H1 (cell line): ENCODE measurements around the gene SLC9A4. TPM values are rescaled to one million over a fixed set of nuclear protein-coding genes. Genes with fewer than 3 reads are reported as not detected.
A peak's percentile ranks its signal among the peaks of the same experiment; 100 is the strongest.

Experiments used
- CTCF ChIA-PET: fragments of 300-600 bp; sonication (Branson Sonifier 250); formaldehyde crosslinking; loops from one replicate; lab custom pipeline; 2021; ENCODE audit not compliant: partially characterized antibody; lab: Charles Lee
- POLR2A ChIA-PET: fragments of 300-600 bp; sonication (Branson Sonifier 250); formaldehyde crosslinking; loops from one replicate; lab custom pipeline; 2021; ENCODE audit warnings: inconsistent platforms; ENCODE audit not compliant: partially characterized antibody; lab: Charles Lee
- DNase-seq, 2 experiments: peaks; one replicate each; pipeline versions ENCODE4 v3.0.0 to v3.0.0-alpha.2; 2010 to 2022; ENCODE audit warnings: low spot score in 2 of 2, low read depth in 1 of 2, mixed read lengths in 1 of 2
- FAIRE-seq: peaks from 2 replicates; lab custom pipeline; 2011; peaks lifted over from hg19 to GRCh38; lab: Jason Lieb, UNC
- H2AFZ ChIP-seq: 2 replicates; pipeline ENCODE4 v1.8.1; 2012; ENCODE audit warnings: low read length, inconsistent platforms
- H2AK5ac ChIP-seq: 2 replicates; pipeline ENCODE4 v1.6.1; 2013; ENCODE audit warnings: low read depth, low read length
- H2BK120ac ChIP-seq: replicated peaks from 2 replicates; pipeline ENCODE3; 2013; ENCODE audit warnings: low read depth, low read length, inconsistent platforms
- H2BK12ac ChIP-seq: 2 replicates; pipeline ENCODE4 v1.6.1; 2013; ENCODE audit warnings: low read depth, low read length
- H2BK15ac ChIP-seq: 2 replicates; pipeline ENCODE4 v1.6.1; 2013; ENCODE audit warnings: low read length
- H2BK20ac ChIP-seq: 2 replicates; pipeline ENCODE4 v1.6.1; 2013; ENCODE audit warnings: low read length
- H2BK5ac ChIP-seq: 2 replicates; pipeline ENCODE4 v1.6.1; 2013; ENCODE audit warnings: low read depth, low read length
- H3K14ac ChIP-seq: 2 replicates; pipeline ENCODE4 v1.6.1; 2013; ENCODE audit warnings: inconsistent platforms; ENCODE audit not compliant: insufficient read length
- H3K18ac ChIP-seq: 2 replicates; pipeline ENCODE4 v1.6.1; 2013; ENCODE audit warnings: low read length; ENCODE audit errors: extremely low read depth
- H3K23ac ChIP-seq: 2 replicates; pipeline ENCODE4 v1.6.1; 2013; ENCODE audit warnings: inconsistent platforms; ENCODE audit not compliant: insufficient read length
- H3K23me2 ChIP-seq: 2 replicates; pipeline ENCODE4 v1.6.1; 2013; ENCODE audit warnings: low read depth, low read length
- H3K27ac ChIP-seq: 2 replicates; pipeline ENCODE4 v1.6.1; 2011; ENCODE audit warnings: low read depth, low read length, inconsistent platforms
- H3K27me3 ChIP-seq, 4 experiments: replicated peaks in 1 of 4; 1 replicate in 1 of 4; 2 replicates in 3 of 4; pipeline versions ENCODE4 v1.6.1 to v1.8.1; 2011 to 2013; ENCODE audit warnings: low read length in 3 of 4, mild to moderate bottlenecking in 3 of 4, inconsistent platforms in 2 of 4, mixed read lengths in 2 of 4, moderate library complexity in 1 of 4; ENCODE audit not compliant: control insufficient read depth in 3 of 4, insufficient read depth in 3 of 4; ENCODE audit errors: extremely low read depth in 1 of 4
- H3K36me3 ChIP-seq, 4 experiments: 2 replicates each; pipeline versions ENCODE4 v1.6.1 to v1.8.1; 2011 to 2013; ENCODE audit warnings: mild to moderate bottlenecking in 4 of 4, low read length in 3 of 4, moderate library complexity in 2 of 4, control low read depth in 1 of 4, inconsistent platforms in 1 of 4; ENCODE audit not compliant: insufficient read depth in 4 of 4, control insufficient read depth in 2 of 4
- H3K4ac ChIP-seq: replicated peaks from 2 replicates; pipeline ENCODE3; 2013; ENCODE audit warnings: low read length, low read depth, mixed read lengths, inconsistent platforms; ENCODE audit not compliant: insufficient read length
- H3K4me1 ChIP-seq, 4 experiments: replicated peaks in 1 of 4; 1 replicate in 1 of 4; 2 replicates in 3 of 4; pipeline versions ENCODE4 v1.6.1 to v1.8.1; 2011 to 2013; ENCODE audit warnings: low read length in 3 of 4, inconsistent platforms in 2 of 4, mixed read lengths in 1 of 4; ENCODE audit not compliant: insufficient read depth in 4 of 4, control insufficient read depth in 3 of 4
- H3K4me2 ChIP-seq, 2 experiments: 2 replicates each; pipeline versions ENCODE4 v1.6.1 to v1.8.1; 2011 to 2013; ENCODE audit warnings: low read depth in 2 of 2, low read length in 2 of 2, control low read depth in 1 of 2, inconsistent platforms in 1 of 2, mild to moderate bottlenecking in 1 of 2; ENCODE audit not compliant: insufficient read depth in 1 of 2
- H3K4me3 ChIP-seq, 4 experiments: fragments of 200-600, 300-600 bp in 1 of 4; sonication (generic), shearing (Covaris generic), sonication (Bioruptor Twin) in 1 of 4; 2 replicates each; pipeline versions ENCODE4 v1.5.1 to v1.8.1; 2011 to 2016; ENCODE audit warnings: low read length in 4 of 4, low read depth in 3 of 4, control low read depth in 2 of 4, inconsistent platforms in 2 of 4, mild to moderate bottlenecking in 2 of 4, mixed read lengths in 1 of 4, moderate library complexity in 1 of 4; ENCODE audit not compliant: insufficient read depth in 2 of 4; ENCODE audit errors: extremely low read depth in 1 of 4
- H3K56ac ChIP-seq: replicated peaks from 2 replicates; pipeline ENCODE3; 2013; ENCODE audit warnings: low read depth, mild to moderate bottlenecking, mixed read lengths, low read length, inconsistent platforms; ENCODE audit not compliant: insufficient read length
- H3K79me1 ChIP-seq: 2 replicates; pipeline ENCODE4 v1.6.1; 2013; ENCODE audit warnings: low read depth, low read length, control low read depth
- H3K79me2 ChIP-seq, 2 experiments: 2 replicates each; pipeline versions ENCODE4 v1.6.1 to v1.8.1; 2012 to 2013; ENCODE audit warnings: low read length in 2 of 2, mild to moderate bottlenecking in 2 of 2, inconsistent platforms in 1 of 2; ENCODE audit not compliant: insufficient read depth in 2 of 2, control insufficient read depth in 1 of 2
- H3K9ac ChIP-seq, 4 experiments: replicated peaks in 1 of 4; 1 replicate in 1 of 4; 2 replicates in 3 of 4; pipeline versions ENCODE4 v1.6.1 to v1.8.1; 2011 to 2013; ENCODE audit warnings: low read depth in 3 of 4, low read length in 3 of 4, control low read depth in 2 of 4, mild to moderate bottlenecking in 2 of 4, moderate library complexity in 2 of 4, inconsistent platforms in 1 of 4; ENCODE audit errors: extremely low read depth in 1 of 4
- H3K9me3 ChIP-seq, 2 experiments: 2 replicates each; pipeline versions ENCODE4 v1.6.1 to v1.8.1; 2012 to 2013; ENCODE audit warnings: mild to moderate bottlenecking in 2 of 2, moderate library complexity in 2 of 2, control low read depth in 1 of 2, inconsistent platforms in 1 of 2, low read depth in 1 of 2, low read length in 1 of 2, mixed read lengths in 1 of 2; ENCODE audit not compliant: insufficient read depth in 2 of 2
- H4K20me1 ChIP-seq, 2 experiments: replicated peaks in 1 of 2; 2 replicates each; pipeline versions ENCODE3 to v1.8.1; 2011 to 2013; ENCODE audit warnings: inconsistent platforms in 2 of 2, low read length in 2 of 2, mild to moderate bottlenecking in 1 of 2; ENCODE audit not compliant: insufficient read depth in 2 of 2, control insufficient read depth in 1 of 2
- H4K5ac ChIP-seq: 2 replicates; pipeline ENCODE4 v1.6.1; 2013; ENCODE audit warnings: low read length, low read depth, mixed read lengths, inconsistent platforms; ENCODE audit not compliant: insufficient read length
- H4K8ac ChIP-seq: 2 replicates; pipeline ENCODE4 v1.8.0; 2013; ENCODE audit warnings: mild to moderate bottlenecking, moderate library complexity, low read length, inconsistent platforms; ENCODE audit not compliant: insufficient read depth; ENCODE audit errors: extremely low read depth
- H4K91ac ChIP-seq: replicated peaks from 2 replicates; pipeline ENCODE3; 2013; ENCODE audit warnings: low read length, mixed read lengths, inconsistent platforms; ENCODE audit not compliant: insufficient read length
- WGBS, 2 experiments: shearing (Covaris generic) in 1 of 2; methylation state at CpG; one replicate each; pipeline versions ENCODE4 v1.1.6 to v1.1.7; 2013 to 2015; ENCODE audit warnings: low lambda C conversion rate in 2 of 2, mixed read lengths in 2 of 2, inconsistent platforms in 1 of 2, low coverage in 1 of 2, missing lambda C conversion rate in 1 of 2; ENCODE audit not compliant: insufficient replicate concordance in 2 of 2, insufficient coverage in 1 of 2, insufficient read length in 1 of 2; ENCODE audit errors: extremely low coverage in 1 of 2, missing lambda C conversion rate in 1 of 2; 5-methylcytosine and 5-hydroxymethylcytosine counted together
- polyA plus RNA-seq, 7 experiments: library from polyadenylated mRNA; depleted of rRNA in 3 of 7; stranded (reverse) in 5 of 7; unstranded in 2 of 7; fragments of >200 nt in 5 of 7; fragments of 200-250 nt in 2 of 7; gene quantifications; 1 replicate in 5 of 7; 2 replicates in 1 of 7; 4 replicates in 1 of 7; pipeline versions ENCODE4 v1.2.1 to v1.2.3, GENCODE V29; 2011 to 2013; ENCODE audit warnings: missing spikeins in 2 of 7, mixed read lengths in 2 of 7
- total RNA-seq: library from RNA; stranded (reverse); fragmentation: NEBNext Ultra II Directional; extraction: Animal tissue kit (Norgen Biotek cat#: 25700); gene quantifications from 2 replicates; pipeline ENCODE4 v1.2.1, GENCODE V29; 2021

SLC9A4 gene
- total and polyA plus RNA-seq, 2 of the 8 experiments (the other 6 are each of a cell fraction or from before 2014, with no cell fraction given), result not detected

DNA sequence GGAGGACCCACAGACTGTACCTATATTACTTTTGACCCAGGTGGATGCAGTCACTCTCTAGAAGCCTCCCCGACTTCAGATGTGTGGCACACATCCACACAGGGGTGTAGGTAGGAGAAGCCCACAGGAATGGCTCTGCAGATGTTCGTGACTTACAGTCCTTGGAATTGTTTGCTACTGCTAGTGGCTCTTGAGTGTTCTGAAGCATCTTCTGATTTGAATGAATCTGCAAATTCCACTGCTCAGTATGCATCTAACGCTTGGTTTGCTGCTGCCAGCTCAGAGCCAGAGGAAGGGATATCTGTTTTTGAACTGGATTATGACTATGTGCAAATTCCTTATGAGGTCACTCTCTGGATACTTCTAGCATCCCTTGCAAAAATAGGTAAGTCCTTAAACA lies 605 bp downstream of the SLC9A4 start:
- H2AFZ ChIP-seq, result peak overlapping the region; percentile 98
- POLR2A ChIA-PET, result no interaction called here
- DNase-seq, result no peak
- no peaks in the 10 kb centered on the region for H3K36me3 ChIP-seq
- H4K91ac ChIP-seq, result no peak overlapping the region
- no peaks in the 10 kb centered on the region for H3K27me3 ChIP-seq
- H3K56ac ChIP-seq, result no peak overlapping the region
- H3K4ac ChIP-seq, result no peak overlapping the region
- no peak overlapping the region for H3K4me3 ChIP-seq
- no peak overlapping the region for H2BK120ac ChIP-seq
- 94% methylated on average over 3 of the region's 3 CpGs; no CpG with 5 or more reads in 1 of the 2 experiments for WGBS, 2 experiments
- FAIRE-seq, result no peak
- no peaks in the 10 kb centered on the region; the same call in 1 of the 2 replicates for H3K23me2 ChIP-seq
- H3K4me2 ChIP-seq, result no peak overlapping the region
- no peaks in the 10 kb centered on the region for H3K9me3 ChIP-seq
- H3K79me2 ChIP-seq, result no peaks in the 10 kb centered on the region
- no peaks in the 10 kb centered on the region for H3K79me1 ChIP-seq
- no peaks in the 10 kb centered on the region for H4K20me1 ChIP-seq
- CTCF ChIA-PET, result interaction anchor here (0.6 to 6.6 kb wide), 46 partner anchors 8 to 437 kb away, joined by 3 to 57 read pairs (median 6); no protein-coding TSS in a partner anchor
- H3K4me1 ChIP-seq, result 0 out of 7 replicates have a peak, but pooled peaks cover 0 to 2% (median 0%) of the 10 kb centered on the region in 4 experiments
- H2BK15ac ChIP-seq, result no peak overlapping the region
- H3K14ac ChIP-seq, result no peak overlapping the region
- H2BK5ac ChIP-seq, result no peak overlapping the region
- H3K27ac ChIP-seq, result no peak overlapping the region
- H4K8ac ChIP-seq, result no peak overlapping the region
- no peak overlapping the region for H2BK12ac ChIP-seq
- H2AK5ac ChIP-seq, result no peak overlapping the region
- H4K5ac ChIP-seq, result no peak overlapping the region
- no peak overlapping the region for H3K23ac ChIP-seq
- H3K18ac ChIP-seq, result no peak overlapping the region
- no peak overlapping the region for H3K9ac ChIP-seq
- no peak overlapping the region for H2BK20ac ChIP-seq
